Measurements from ENCODE around the gene IZUMO1R.

The IZUMO1R gene

GRCh38 chr11:94308024-94308423, 3.6 kb downstream of the IZUMO1R start:
- H3K4me3 ChIP-seq (ENCODE audit: low read depth, low read length): no peak overlapping the region
- no peak for TF ChIP-seq CTCF (IDR thresholded peaks at IDR 0.05; ENCODE audit: insufficient read depth, low read depth, low read length, missing control alignments)
- DNase-seq (ENCODE audit: low read depth): no peak

GRCh38 chr11:94309757-94310156, 5.4 kb downstream of the IZUMO1R start:
- no peak for TF ChIP-seq CTCF (IDR thresholded peaks at IDR 0.05; ENCODE audit: insufficient read depth, low read depth, low read length, missing control alignments)
- no peak overlapping the region for H3K4me3 ChIP-seq (ENCODE audit: low read depth, low read length)
- no peak for DNase-seq (ENCODE audit: low read depth)

GRCh38 chr11:94310191-94310875, 6.0 kb downstream of the IZUMO1R start:
- H3K4me3 ChIP-seq (ENCODE audit: low read depth, low read length): no peak overlapping the region
- no peak for TF ChIP-seq CTCF (IDR thresholded peaks at IDR 0.05; ENCODE audit: insufficient read depth, low read depth, low read length, missing control alignments)
- no peak for DNase-seq (ENCODE audit: low read depth)

- no peak for TF ChIP-seq CTCF (IDR thresholded peaks at IDR 0.05; ENCODE audit: insufficient read depth, low read depth, low read length, missing control alignments)
- no peak for DNase-seq (ENCODE audit: low read depth)
These were observed 8.0 kb downstream of the IZUMO1R start for GRCh38 chr11:94312339-94312738.

GRCh38 chr11:94314064-94314463, 9.7 kb downstream of the IZUMO1R start:
- no peak overlapping the region for H3K4me3 ChIP-seq (ENCODE audit: low read depth, low read length)
- no peak for DNase-seq (ENCODE audit: low read depth)
- no peak for TF ChIP-seq CTCF (IDR thresholded peaks at IDR 0.05; ENCODE audit: insufficient read depth, low read depth, low read length, missing control alignments)

More at GRCh38 chr11:94312339-94312738, 8.0 kb downstream of the IZUMO1R start:
- no peak overlapping the region for H3K4me3 ChIP-seq (ENCODE audit: low read depth, low read length)

- TF ChIP-seq CTCF (IDR thresholded peaks at IDR 0.05; ENCODE audit: insufficient read depth, low read depth, low read length, missing control alignments): no peak
- H3K4me3 ChIP-seq (ENCODE audit: low read depth, low read length): no peak overlapping the region
- DNase-seq (ENCODE audit: low read depth): no peak
These were observed 11.3 kb downstream of the IZUMO1R start for GRCh38 chr11:94315664-94316063.

GRCh38 chr11:94322501-94322900, 18.1 kb downstream of the IZUMO1R start:
- no peak overlapping the region for H3K4me3 ChIP-seq (ENCODE audit: low read depth, low read length)
- DNase-seq (ENCODE audit: low read depth): no peak
- TF ChIP-seq CTCF (IDR thresholded peaks at IDR 0.05; ENCODE audit: insufficient read depth, low read depth, low read length, missing control alignments): no peak
